ENCODE data around the gene MPO. TPM values are rescaled to one million over a fixed set of nuclear protein-coding genes. Genes with fewer than 3 reads are reported as not detected.

The MPO gene
- total RNA-seq, 1 experiment from 2014 or later = not detected

DNA sequence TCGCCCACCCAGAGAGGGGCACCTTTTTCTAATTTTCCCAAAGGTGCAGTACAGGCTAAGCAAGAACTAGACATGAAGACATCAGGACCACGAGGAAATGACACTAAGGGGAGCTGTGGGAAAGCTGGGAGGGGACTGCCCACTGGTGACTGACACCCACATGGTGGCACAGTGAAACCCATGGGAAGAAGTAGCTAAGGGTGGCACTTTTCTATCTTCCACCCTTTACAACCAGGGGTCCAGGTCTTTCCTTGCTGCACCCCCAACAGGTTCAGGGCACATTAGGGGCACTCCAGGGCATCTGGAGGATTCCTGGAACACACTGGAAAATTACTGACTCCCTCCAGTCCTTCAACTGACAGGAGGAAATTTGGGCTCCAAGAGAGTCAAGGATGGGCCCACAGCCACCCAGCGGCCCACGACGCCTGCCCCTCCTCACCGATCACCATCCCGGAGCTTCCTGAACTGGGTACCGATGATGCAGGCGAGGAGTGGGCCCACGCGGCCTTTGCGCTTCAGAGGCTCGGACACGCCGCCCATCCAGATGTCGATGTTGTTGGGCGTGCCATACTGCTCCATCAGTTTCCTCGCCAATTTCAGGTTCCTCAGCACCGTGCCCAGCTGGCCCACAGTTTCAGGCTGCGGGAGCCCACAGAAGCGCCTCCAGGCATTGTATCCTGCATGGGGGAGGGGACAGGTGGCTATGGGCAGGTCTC is 9.4 kb downstream of the MPO start:
- no peaks in the 10 kb centered on the region for H3K79me1 ChIP-seq (ENCODE audit: insufficient read depth, low read depth, low read length, poor library complexity, severe bottlenecking)
- no peaks in the 10 kb centered on the region for H4K20me1 ChIP-seq (ENCODE audit: control insufficient read depth, insufficient read depth, insufficient read length)
- Mint-ChIP-seq H3K4me3 (no peak overlapping the region), H3K9me3 (no peaks in the 10 kb centered on the region), H3K36me3 (ENCODE audit: insufficient read depth in 1 of 3, low read depth in 3 of 3) (no peaks in the 10 kb centered on the region; a peak in 1 of 7 replicates), H3K27ac (no peak overlapping the region; a peak in 1 of 7 replicates), H3K4me1 (no peaks in the 10 kb centered on the region), H3K27me3 (ENCODE audit: low read depth) (peaks cover 10% of the 10 kb centered on the region)
- DNase-seq = no peak
- no peaks in the 10 kb centered on the region for H3K79me2 ChIP-seq (ENCODE audit: insufficient read depth, low read length)
- H4K5ac ChIP-seq (ENCODE audit: insufficient read length, low read depth, low read length) = no peak overlapping the region
- no CpG with 5 or more reads among the region's 21 CpGs for WGBS (ENCODE audit: extremely low coverage, insufficient read length, low lambda C conversion rate)
- no peak overlapping the region for H2BK5ac ChIP-seq (ENCODE audit: insufficient read length, low read length)
- no peaks in the 10 kb centered on the region for H3K4me1 ChIP-seq (ENCODE audit: insufficient read depth, low read length)
- H3K4me2 ChIP-seq (ENCODE audit: insufficient read depth, insufficient read length, low read length) = no peak overlapping the region
- no peak overlapping the region for H2AFZ ChIP-seq (ENCODE audit: low read length)
- no peak overlapping the region for H3K27ac ChIP-seq (ENCODE audit: insufficient read length, low read depth, low read length)
- H3K18ac ChIP-seq (ENCODE audit: insufficient read length, low read depth, low read length) = no peak overlapping the region
- no peak overlapping the region for H2BK15ac ChIP-seq (ENCODE audit: low read depth, low read length)
- no peak overlapping the region for H3K56ac ChIP-seq (ENCODE audit: insufficient read length, low read depth, low read length)
- no peak for TF ChIP-seq CTCF (conservative IDR thresholded peaks at IDR 0.05)
- no peak overlapping the region for H2BK12ac ChIP-seq (ENCODE audit: insufficient read length, low read depth, low read length)
- H3T11ph ChIP-seq (ENCODE audit: low read length) = no peak overlapping the region
- no peak overlapping the region for H3K9ac ChIP-seq (ENCODE audit: extremely low read depth, insufficient read length, low read length)
- no peak overlapping the region for H3K14ac ChIP-seq (ENCODE audit: insufficient read depth, low read length)
- no peaks in the 10 kb centered on the region for H3K9me3 ChIP-seq (ENCODE audit: control insufficient read depth, low read depth, low read length)
- H2AK5ac ChIP-seq (ENCODE audit: insufficient read length, low read length) = no peak overlapping the region
- no peaks in the 10 kb centered on the region for H3K27me3 ChIP-seq (ENCODE audit: insufficient read depth, low read length)
- H2BK20ac ChIP-seq (ENCODE audit: low read depth, low read length, poor library complexity, severe bottlenecking) = no peak overlapping the region
- no peak overlapping the region for H4K91ac ChIP-seq (ENCODE audit: insufficient read length, low read depth, low read length)
- no peak overlapping the region for H3K23ac ChIP-seq (ENCODE audit: insufficient read length, low read depth, low read length)
- H3K4ac ChIP-seq (ENCODE audit: low read depth, low read length) = no peak overlapping the region
- no peak overlapping the region for H4K8ac ChIP-seq (replicated peaks; ENCODE audit: insufficient read length, low read depth, low read length)
- H3K23me2 ChIP-seq (ENCODE audit: insufficient read length, low read depth, low read length, poor library complexity, severe bottlenecking) = no peaks in the 10 kb centered on the region
- no peak overlapping the region for H2BK120ac ChIP-seq (ENCODE audit: low read depth, low read length, poor library complexity, severe bottlenecking)
